GM18517 (cell line): ENCODE measurements around the gene TRUB2.
"Not testable (repeated sequence)": the region's sequence is repeated elsewhere in the genome, so short reads cannot be mapped to it uniquely, and the experiment has no call there.

Experiments
- ATAC-seq: cut with Tn5 transposase; IDR thresholded peaks from one replicate; pipeline ENCODE4 v1.9.1; 2021; ENCODE audit warnings: mild to moderate bottlenecking, moderate library complexity; ENCODE audit not compliant: unreplicated experiment

Gene TRUB2

DNA sequence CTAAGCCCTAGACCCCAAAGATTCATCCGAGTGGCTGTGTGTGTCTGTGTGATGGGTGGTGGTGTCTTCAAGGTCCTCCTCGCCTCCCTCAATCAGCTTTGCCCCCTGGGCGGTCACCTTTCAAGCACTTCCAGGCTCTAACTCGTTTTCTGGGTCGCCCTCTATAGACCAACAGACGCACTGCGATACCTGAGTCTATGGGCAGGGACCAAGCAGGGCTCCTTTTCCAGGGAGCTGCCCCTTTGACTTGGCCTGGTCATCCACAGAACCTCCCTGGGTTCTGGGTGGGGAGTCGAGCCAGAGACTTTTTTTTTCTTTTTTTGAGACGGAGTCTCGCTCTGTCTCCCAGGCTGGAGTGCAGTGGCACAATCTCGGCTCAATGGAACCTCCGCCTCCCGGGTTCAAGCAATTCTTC, 19.2 kb upstream of the TRUB2 start:
- ATAC-seq: no peak

DNA sequence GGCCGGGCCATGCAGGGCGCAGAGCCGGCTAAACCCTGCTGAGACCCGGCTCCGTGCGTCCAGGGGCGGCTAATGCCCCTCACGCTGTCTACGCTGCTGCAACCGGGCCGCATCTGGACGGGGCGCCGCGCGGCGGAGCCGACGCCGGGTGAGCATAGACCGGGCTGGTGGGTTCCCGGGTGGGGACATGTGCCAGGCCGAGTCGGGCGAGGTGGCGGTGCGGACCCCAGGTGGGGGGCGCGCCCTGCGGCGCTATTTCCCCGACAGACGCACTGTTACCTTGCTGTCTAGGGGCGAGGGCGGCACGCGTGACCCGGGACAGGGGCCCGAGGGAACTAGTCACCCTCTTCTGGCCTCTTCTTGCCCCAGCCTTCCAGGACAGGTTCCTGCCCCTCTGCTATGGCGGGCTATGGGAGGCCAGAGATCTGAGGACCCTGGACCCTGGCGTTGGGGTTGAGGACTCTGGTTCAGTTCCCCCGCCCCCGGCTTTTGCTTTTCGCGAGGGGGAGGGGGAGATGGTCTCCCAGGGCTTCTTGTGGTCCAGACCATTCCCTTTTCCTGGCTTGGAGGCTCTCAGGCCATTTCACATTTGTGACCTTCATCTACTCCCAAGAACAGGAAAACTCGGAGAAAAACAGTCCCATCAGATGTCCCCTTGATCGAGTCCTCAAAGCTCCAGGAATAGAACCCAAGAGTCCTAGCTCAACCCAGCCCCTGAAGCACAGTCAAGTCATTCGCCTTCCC, 18.6 kb upstream of the TRUB2 start:
- peak; percentile 31 for ATAC-seq

DNA sequence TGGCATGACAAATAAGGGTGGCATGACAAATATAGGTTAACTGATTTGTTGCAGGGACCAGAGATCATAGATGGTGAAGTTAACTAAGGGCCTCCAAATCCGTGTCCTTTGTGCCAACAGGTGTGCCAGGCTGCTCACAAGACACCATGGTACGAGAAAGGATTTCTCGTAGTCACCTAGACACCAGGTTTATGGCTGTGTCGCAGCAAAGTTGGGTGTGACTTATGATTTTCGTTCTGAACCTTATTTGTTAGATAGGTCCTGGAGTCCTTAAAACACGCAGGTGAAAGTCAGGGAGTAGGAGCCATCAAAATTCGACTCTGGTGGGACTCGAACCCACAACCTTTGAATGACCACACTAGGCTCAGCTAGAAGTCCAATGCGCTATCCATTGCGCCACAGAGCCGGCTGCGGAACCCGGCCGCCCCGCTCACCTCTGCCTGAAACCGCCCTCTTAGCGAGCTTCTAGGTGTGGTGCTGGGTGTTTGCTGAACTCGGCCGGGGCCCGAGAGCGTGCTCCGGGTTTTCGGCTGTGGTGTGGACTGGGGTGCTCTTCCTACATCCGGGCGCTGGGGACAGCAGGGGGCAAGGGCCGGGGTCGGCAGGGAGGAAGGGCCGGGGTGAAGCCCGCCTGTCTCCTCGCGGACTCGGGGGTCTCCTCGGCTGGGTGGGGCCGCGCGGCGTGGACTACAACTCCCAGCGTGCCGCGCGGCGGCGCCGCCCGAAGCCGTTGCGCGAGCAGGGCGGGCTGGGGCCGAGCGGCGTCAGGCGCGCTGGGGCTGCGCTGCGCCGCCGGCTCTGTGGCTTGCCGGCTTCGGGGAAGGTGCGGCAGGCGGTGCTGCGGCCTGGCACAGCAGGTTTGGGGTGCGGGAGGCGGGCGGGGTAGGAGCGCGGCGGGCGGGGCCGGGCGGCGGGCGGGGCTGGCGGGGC, 17.8 kb upstream of the TRUB2 start, which contains the start of gene SLC27A4:
Gene SLC27A4 (plus strand): TSS at position 767 of the 930 bp plus-strand sequence. CDS start 2,606 bp downstream, outside the sequence.
- peak; percentile 44 for ATAC-seq

DNA sequence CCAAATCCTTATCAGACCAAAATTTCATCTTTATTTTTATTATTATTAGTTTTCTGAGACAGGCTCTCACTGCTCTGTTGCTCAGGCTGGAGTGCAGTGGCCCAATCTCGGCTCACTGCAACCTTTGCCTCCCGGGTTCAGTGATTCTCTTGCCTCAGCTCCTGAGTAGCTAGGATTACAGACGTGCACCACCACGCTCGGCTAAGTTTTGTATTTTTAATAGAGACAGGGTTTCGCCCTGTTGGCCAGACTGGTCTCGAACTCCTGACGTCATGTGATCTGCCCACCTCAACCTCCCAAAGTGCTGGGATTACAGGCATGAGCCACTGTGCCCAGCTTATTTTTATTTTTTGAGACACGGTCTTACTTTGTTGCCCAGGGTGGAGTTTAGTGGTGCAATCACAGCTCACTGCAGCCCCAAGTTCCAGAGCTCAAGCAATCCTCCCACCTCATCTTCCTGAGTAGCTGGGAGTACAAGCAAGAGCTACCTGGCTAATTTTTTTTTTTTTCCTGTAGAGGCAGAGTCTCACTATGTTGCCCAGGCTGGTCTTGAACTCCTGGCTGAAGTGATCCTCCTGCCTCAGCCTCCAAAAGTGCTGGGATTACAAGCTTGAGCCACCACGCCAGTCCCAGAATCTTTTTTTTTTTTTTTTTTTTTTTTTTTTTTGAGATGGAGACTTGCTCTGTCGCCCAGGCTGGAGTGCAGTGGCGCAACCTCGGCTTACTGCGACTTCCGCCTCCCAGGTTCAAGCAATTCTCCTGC, 16.8 kb upstream of the TRUB2 start:
- ATAC-seq: not testable (repeated sequence)

DNA sequence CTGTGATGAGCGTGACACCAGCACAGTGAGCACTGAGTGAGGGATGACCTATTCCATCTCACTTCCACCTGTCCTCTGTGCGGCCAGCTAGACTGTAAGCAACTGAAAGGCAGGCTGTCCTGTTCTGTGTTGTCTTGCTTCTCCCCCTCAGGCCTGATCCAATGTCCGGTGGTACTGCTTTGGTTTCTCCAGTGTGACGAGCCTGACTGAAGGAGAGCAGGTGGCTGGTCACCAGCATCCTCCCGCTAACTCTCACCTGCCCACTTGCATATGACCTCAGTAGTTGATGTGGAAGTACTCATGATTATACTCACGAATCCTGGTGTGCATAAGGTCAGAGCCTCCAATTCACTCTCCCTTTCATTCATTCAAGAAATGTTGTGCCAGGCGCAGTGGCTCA, 15.7 kb upstream of the TRUB2 start:
- ATAC-seq: no peak

DNA sequence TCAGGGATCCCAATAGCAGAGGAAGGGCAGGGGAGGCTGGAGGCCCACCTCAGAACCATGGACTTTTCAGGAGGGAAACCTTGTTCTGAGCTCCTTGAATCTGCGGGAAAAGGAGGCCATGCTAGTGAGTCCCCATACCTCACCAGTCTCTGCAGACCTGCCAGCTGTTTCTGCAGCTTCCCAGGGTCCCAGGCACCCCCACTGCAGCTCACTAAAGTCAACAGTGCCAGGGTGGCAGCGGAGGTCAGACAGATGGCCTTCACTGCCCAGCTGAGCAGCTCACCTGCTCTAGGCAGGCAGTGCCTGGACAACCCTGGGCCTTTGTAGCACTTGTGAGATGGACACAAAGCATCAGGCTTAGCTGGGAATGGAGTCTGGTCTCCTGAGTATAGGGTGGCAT, 13.7 kb upstream of the TRUB2 start:
- ATAC-seq: no peak

DNA sequence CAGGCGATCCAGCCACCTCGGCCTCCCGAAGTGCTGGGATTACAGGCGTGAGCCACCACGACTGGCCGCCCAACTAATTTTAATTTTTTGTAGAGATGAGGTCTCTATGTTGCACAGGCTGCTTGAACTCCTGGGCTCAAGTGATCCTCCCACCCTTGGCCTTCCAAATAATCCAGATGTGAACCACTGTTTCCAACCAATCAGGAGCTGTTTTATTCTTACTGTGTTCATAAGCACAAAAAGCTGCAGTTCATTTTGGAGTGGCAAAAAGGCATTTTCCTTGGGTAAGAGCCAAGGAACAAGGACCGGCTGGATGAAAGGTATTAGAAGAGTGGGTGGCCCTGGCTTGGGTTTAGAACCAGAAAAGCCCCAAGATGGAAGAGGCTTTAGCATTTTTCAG, 12.9 kb upstream of the TRUB2 start:
- no peak for ATAC-seq

DNA sequence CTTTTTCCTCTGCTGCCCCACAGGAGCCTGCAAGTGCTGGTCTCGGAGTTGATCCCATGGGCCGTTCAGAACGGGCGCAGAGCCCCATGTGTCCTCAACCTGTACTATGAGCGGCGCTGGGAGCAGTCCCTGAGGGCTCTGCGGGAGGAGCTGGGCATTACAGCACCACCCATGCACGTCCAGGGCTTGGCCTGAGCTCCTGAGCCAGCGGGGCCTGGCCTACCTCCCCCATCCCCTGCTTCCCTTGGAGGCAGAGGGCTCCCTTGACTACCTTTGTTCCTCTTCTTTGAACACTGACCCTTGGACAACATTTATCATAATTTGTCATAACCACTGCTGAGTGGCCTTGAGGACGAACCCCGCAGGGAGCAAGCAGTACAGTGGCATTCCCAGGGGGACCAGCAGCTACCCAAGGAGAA, 11.2 kb upstream of the TRUB2 start:
- ATAC-seq: no peak

DNA sequence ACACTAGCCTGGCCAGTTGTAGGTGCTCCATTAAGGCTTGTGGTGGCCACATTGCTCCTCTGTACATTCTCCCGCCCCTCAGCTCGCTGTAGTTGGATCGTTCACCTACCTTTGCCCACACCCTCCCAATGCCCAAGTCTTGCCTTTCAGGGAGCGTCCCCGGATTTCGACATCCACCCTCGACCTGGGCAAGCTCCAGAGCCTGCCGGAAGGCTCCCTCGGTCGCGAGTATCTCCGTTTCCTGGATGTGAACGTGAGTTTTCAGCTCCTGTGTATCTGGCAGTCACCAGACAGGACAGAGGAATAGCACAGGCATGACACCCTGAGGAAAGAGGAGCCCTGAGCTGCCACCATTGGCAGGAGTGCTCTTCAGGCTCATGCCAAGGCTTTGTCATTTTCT, 3.4 kb upstream of the TRUB2 start:
- no peak for ATAC-seq

DNA sequence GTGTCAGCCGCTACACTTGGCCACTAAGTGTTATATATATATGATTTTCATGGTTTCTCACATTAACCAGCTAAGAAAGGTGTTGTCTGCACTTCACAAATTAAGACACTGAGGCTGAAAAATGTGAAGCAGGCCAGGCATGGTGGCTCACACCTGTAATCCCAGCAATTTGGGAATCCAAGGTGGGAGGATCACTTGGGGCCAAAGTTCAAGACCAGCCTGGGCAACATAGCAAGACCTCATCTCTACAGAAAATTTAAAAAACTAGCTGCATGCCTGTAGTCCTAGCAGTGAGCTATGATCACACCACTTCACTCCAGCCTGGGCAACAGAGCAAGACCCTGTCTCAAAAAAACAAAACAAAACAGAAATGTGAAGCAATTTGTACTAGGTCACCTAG, 2.2 kb upstream of the TRUB2 start:
- ATAC-seq: no peak

DNA sequence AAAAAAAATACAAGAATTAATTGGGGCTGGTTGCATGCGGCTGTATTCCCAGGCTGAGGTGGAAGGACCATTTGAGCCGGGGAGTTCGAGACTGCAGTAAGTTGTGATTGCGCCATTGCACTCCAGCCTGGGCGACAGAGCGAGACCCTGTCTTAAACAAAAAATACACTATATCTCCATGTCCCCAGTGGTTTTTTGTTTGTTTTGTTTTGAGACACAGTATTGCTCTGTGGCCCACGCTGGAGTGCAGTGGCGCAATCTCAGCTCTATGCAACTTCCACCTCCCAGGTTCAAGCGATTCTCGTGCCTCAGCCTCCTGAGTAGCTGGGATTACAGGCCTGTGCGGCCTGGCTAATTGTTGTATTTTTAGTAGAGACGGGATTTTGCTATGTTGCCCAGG, 1.5 kb upstream of the TRUB2 start:
- no peak for ATAC-seq

DNA sequence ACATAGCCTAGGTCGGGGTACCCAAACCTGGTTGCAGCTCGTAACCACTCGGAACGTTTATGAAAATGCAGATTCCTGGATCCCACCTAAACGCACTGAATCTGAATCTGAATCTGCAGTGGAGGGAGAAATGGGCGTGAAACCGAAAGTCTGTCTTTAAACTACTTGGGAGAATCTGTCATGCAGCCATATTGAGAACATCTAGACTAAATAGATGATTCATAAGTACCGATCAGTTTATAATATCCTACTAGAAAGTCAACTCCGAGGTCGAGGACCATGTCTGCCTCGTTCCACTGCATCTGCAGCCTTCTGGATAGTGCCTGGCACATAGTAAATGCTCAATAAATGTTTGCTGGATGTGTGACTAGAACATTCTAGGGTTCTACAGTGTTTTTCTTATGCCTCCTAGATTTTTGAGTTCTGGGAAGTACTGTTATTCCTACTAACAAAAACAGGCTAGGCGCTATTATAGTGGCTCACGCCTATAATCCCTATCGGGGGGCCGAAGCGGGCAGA, 1.0 kb upstream of the TRUB2 start:
- peak; percentile 3 for ATAC-seq

DNA sequence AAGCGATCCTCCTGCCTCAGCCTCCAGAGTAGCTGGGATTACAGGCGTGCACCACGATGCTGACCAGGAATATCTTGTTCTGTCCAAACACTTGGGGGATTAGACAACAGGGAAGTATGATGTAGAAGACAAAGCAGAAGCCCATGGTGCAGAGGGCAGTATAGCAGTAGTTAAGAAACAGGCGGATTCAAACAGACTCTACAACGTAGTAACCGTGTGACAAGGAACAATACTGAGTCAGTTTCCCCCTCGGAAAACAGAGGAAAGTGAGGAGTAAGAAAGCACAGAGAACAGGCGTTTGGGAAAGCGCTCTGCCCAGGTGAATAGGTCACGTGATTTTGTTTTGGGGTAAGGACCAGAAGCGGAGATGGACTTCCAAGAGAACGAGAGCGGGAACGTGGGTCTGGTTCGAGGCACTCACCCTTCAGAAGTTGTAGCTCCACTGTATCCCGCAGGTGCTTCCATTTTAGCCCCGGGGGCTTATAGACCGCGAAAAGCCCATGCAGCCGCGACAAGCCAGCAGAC, 306 bp downstream of the TRUB2 start:
- peak; percentile 18 for ATAC-seq

DNA sequence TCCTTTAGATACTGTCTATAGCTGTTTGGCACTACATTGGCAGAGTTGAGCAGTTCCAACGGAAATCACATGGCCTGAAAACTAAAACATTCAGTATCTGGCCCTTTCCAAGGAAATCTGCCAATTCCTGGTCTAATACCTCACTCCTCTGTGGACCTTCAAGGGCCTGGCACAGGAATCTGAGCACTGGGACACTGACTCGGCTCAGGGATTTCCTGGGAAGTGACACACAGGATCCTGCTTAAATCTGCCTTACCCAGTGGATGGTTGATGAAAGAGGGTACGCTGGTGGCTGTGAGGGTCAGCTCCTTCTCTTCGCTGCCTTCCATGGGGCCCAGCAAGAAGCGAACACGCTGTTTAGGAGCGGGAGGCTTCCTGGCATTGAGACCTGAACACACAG, 904 bp downstream of the TRUB2 start:
- ATAC-seq: no peak

DNA sequence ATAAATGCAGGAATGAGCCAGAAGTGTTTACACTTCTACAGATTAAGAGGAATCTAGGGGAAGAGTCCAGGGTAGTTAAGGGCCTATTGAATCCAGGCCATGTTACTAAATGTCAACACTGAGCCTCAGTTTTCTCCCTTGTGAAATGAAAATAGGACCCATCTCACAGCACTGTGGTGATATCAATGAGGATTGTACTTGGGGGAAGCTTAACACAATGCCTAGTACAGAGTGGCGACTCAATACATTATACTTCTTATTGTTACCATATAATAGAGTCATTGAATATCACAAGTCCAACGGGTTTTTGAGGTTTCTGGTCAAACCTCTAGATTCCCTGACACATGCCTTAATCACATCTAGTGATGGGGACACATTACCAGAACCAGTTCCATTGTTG, 4.6 kb downstream of the TRUB2 start:
- ATAC-seq: no peak

DNA sequence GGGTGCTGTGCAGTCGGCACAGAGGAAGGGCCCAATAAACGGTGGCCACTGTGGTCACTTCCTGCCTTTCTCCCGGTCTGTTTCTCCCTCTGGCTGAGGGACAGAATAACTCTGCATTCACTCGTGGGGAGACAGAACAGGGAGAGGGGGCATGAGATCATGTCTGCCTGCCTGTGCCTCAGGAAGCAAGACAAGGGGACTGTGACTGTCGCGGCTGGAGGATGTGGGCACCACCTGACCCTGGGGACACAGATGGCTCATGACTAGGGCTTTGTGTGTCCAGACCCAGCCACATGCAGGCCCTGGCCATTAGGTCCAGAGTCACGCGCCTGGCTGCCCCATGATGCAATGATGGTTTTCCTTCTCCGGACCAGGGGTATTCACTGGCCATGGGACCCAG, 5.8 kb downstream of the TRUB2 start:
- ATAC-seq: no peak

DNA sequence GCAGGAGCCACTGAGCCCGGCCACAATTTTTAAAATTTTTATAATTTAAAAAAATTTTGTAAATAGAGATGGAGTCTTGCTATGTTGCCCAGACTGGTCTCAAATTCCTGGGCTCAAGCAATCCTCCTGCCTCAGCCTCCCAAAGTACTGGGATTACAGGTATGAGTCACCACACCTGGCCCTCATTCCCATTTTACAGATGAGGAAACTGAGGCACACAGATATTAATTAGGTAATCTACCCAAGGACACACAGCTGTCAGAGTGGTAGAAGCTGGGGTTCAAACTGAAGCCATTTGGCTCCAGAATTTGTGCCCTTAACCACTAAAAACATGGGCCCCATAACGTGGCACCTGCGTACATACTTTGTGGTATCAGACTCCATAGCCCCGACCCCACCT, 7.5 kb downstream of the TRUB2 start:
- ATAC-seq: no peak

DNA sequence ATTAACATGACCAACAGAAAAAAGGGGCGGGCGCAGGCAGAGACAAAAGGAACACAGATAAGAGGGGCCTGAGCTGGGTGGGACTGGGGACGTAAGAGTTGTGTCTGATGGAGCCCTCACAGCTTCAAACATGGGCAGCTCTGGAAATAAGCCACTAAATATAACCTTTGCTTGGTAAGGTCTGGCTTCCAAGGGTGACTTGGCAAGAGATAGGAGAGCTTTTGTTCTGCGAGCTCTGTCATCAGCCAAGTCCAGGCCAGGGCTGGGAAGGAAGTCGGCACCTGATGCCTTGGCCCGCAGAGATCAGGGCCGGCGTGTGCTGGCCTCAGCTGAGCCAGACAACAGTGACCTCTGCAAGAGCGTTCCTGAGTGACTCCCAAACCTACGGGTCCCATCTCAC, 11.8 kb downstream of the TRUB2 start:
- ATAC-seq: no peak

DNA sequence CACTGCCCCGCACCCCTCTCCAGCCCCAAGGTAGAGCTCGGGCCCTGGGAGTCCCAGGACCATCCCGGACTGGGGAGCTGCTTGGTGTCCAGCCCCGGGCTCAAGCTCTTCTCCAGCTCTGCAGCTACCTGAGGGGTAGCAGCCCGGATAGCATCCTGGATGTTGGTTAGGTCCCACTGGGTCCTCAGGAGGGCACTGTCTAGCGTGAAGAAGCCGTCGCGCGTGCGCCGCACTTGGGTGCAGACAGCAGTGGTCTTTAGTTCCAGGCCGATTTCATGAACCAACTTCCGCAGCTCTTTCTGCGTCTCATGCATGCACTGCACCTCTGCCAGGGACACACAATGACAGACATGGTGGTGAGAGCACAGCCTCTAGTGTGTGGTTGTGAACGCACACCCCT, 12.7 kb downstream of the TRUB2 start:
- no peak for ATAC-seq

DNA sequence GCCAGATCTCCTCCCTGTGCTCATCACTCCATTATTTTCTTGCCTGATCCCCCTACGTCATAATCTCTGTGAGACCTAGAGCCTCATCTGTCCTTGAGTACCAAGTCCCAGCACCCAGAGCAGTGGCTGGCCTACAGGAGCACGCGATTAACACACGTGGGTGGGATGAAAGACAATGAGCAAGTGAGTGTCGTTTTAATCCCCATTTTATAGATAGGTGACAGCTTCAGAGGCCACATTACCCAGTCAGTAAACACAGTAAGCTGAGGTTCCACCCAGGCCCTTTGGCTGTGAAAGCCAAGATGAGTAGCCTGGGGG, 17.3 kb downstream of the TRUB2 start:
- ATAC-seq: no peak
